ENCODE results near the gene LYRM4.

LYRM4 gene

DNA sequence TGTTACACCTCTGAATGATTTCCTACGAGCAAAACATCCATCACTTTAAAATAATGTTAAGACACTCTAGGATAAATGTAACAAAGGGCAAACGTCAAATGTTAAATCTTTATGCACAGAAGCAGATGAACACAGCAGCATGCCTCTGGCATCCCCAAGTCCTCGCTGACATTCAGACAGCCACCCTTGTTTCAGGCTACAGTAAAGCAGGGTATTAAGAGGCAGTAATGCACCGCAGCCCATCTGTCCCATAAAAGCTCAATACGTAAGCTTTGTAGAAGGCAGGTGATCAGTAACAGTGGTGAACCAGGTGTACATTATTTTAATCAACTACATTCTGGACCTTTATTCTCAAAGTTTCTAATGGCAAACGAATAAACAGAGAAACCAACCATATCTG, 110.9 kb downstream of the LYRM4 start:
- no peak for DNase-seq (ENCODE audit: low read depth in 1 of 2, low spot score in 1 of 2)
- Histone ChIP-seq H3K27ac (replicated peaks) (no peak overlapping the region), H3K4me3 (replicated peaks; ENCODE audit: insufficient read depth, low read length) (no peak overlapping the region), H3K27me3 (ENCODE audit: insufficient read depth, poor library complexity, severe bottlenecking) (no peaks in the 10 kb centered on the region)
- TF ChIP-seq, protein P1, sequence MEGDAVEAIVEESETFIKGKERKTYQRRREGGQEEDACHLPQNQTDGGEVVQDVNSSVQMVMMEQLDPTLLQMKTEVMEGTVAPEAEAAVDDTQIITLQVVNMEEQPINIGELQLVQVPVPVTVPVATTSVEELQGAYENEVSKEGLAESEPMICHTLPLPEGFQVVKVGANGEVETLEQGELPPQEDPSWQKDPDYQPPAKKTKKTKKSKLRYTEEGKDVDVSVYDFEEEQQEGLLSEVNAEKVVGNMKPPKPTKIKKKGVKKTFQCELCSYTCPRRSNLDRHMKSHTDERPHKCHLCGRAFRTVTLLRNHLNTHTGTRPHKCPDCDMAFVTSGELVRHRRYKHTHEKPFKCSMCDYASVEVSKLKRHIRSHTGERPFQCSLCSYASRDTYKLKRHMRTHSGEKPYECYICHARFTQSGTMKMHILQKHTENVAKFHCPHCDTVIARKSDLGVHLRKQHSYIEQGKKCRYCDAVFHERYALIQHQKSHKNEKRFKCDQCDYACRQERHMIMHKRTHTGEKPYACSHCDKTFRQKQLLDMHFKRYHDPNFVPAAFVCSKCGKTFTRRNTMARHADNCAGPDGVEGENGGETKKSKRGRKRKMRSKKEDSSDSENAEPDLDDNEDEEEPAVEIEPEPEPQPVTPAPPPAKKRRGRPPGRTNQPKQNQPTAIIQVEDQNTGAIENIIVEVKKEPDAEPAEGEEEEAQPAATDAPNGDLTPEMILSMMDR (IDR thresholded peaks at IDR 0.05; ENCODE audit: insufficient read depth, low read length), result no peak
- TF ChIP-seq, protein P2, sequence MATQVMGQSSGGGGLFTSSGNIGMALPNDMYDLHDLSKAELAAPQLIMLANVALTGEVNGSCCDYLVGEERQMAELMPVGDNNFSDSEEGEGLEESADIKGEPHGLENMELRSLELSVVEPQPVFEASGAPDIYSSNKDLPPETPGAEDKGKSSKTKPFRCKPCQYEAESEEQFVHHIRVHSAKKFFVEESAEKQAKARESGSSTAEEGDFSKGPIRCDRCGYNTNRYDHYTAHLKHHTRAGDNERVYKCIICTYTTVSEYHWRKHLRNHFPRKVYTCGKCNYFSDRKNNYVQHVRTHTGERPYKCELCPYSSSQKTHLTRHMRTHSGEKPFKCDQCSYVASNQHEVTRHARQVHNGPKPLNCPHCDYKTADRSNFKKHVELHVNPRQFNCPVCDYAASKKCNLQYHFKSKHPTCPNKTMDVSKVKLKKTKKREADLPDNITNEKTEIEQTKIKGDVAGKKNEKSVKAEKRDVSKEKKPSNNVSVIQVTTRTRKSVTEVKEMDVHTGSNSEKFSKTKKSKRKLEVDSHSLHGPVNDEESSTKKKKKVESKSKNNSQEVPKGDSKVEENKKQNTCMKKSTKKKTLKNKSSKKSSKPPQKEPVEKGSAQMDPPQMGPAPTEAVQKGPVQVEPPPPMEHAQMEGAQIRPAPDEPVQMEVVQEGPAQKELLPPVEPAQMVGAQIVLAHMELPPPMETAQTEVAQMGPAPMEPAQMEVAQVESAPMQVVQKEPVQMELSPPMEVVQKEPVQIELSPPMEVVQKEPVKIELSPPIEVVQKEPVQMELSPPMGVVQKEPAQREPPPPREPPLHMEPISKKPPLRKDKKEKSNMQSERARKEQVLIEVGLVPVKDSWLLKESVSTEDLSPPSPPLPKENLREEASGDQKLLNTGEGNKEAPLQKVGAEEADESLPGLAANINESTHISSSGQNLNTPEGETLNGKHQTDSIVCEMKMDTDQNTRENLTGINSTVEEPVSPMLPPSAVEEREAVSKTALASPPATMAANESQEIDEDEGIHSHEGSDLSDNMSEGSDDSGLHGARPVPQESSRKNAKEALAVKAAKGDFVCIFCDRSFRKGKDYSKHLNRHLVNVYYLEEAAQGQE (IDR thresholded peaks at IDR 0.05; ENCODE audit: insufficient replicate concordance, low read depth), result no peak
- TF ChIP-seq SPI1 (IDR thresholded peaks at IDR 0.05; ENCODE audit: borderline replicate concordance, low read depth) (no peak), GABPA (IDR thresholded peaks at IDR 0.05; ENCODE audit: low read depth) (no peak), POLR2AphosphoS5 (IDR thresholded peaks at IDR 0.05; ENCODE audit: low read depth) (no peak)

- no peaks in the 10 kb centered on the region for H3K27me3 ChIP-seq (ENCODE audit: insufficient read depth, poor library complexity, severe bottlenecking)
- H3K4me3 ChIP-seq (replicated peaks; ENCODE audit: insufficient read depth, low read length), result no peak overlapping the region
- no peak for DNase-seq (ENCODE audit: low read depth in 1 of 2, low spot score in 1 of 2)
- TF ChIP-seq GABPA (IDR thresholded peaks at IDR 0.05; ENCODE audit: low read depth) (no peak), SPI1 (IDR thresholded peaks at IDR 0.05; ENCODE audit: borderline replicate concordance, low read depth) (no peak), POLR2AphosphoS5 (IDR thresholded peaks at IDR 0.05; ENCODE audit: low read depth) (no peak)
- TF ChIP-seq, protein P2 (IDR thresholded peaks at IDR 0.05; ENCODE audit: insufficient replicate concordance, low read depth), result no peak
- TF ChIP-seq, protein P1 (IDR thresholded peaks at IDR 0.05; ENCODE audit: insufficient read depth, low read length), result no peak
- no peak overlapping the region for H3K27ac ChIP-seq (replicated peaks)
These were observed 111.5 kb downstream of the LYRM4 start for GRCh38 chr6:5149159-5149704.

- TF ChIP-seq POLR2AphosphoS5 (IDR thresholded peaks at IDR 0.05; ENCODE audit: low read depth) (no peak), GABPA (IDR thresholded peaks at IDR 0.05; ENCODE audit: low read depth) (no peak)
- TF ChIP-seq, protein P1 (IDR thresholded peaks at IDR 0.05; ENCODE audit: insufficient read depth, low read length), result no peak
- TF ChIP-seq, protein P2 (IDR thresholded peaks at IDR 0.05; ENCODE audit: insufficient replicate concordance, low read depth), result no peak
- Histone ChIP-seq H3K27ac (replicated peaks) (no peak overlapping the region), H3K27me3 (ENCODE audit: insufficient read depth, poor library complexity, severe bottlenecking) (no peaks in the 10 kb centered on the region), H3K4me3 (replicated peaks; ENCODE audit: insufficient read depth, low read length) (no peak overlapping the region)
- DNase-seq (ENCODE audit: low read depth in 1 of 2, low spot score in 1 of 2), result no peak
These were observed 114.4 kb downstream of the LYRM4 start for GRCh38 chr6:5146398-5146797.
